ENCODE results near the gene CNN1.

Gene CNN1

GRCh38 chr19:11535792-11536595 is 2.7 kb upstream of the CNN1 start:
- no peaks in the 10 kb centered on the region for H3K4me1 ChIP-seq
- H3K79me2 ChIP-seq: no peaks in the 10 kb centered on the region
- peak overlapping the region; percentile 87 for H2AFZ ChIP-seq
- no peaks in the 10 kb centered on the region for H3K9me3 ChIP-seq (ENCODE audit: control insufficient read depth, low read length)
- peak; percentile 95 for TF ChIP-seq CTCF (IDR thresholded peaks at IDR 0.05)
- H3K4me2 ChIP-seq (ENCODE audit: low read length): peak overlapping the region; percentile 64
- H3K4me3 ChIP-seq (ENCODE audit: low read depth, low read length): peak overlapping the region; percentile 42
- H3K27me3 ChIP-seq (ENCODE audit: control insufficient read depth, insufficient read depth, low read length): no peaks in the 10 kb centered on the region
- peak overlapping the region; percentile 72 for H3K27ac ChIP-seq
- no peaks in the 10 kb centered on the region for H3K36me3 ChIP-seq (ENCODE audit: control insufficient read depth, insufficient read depth, low read length)
- no peak overlapping the region for H3K9ac ChIP-seq

GRCh38 chr19:11539495-11540365 is 1.1 kb downstream of the CNN1 start:
- no peak for TF ChIP-seq CTCF (IDR thresholded peaks at IDR 0.05)
- no peak overlapping the region for H3K4me2 ChIP-seq (ENCODE audit: low read length)
- H3K9me3 ChIP-seq (ENCODE audit: control insufficient read depth, low read length): no peaks in the 10 kb centered on the region
- H2AFZ ChIP-seq: peak overlapping the region; percentile 75
- H3K9ac ChIP-seq: no peak overlapping the region
- H3K27me3 ChIP-seq (ENCODE audit: control insufficient read depth, insufficient read depth, low read length): no peaks in the 10 kb centered on the region
- no peaks in the 10 kb centered on the region for H3K36me3 ChIP-seq (ENCODE audit: control insufficient read depth, insufficient read depth, low read length)
- no peak overlapping the region for H3K4me3 ChIP-seq (ENCODE audit: low read depth, low read length)
- no peak overlapping the region for H3K27ac ChIP-seq
- no peaks in the 10 kb centered on the region for H3K4me1 ChIP-seq
- H3K79me2 ChIP-seq: no peaks in the 10 kb centered on the region

GRCh38 chr19:11540645-11541044 is 2.0 kb downstream of the CNN1 start:
- Histone ChIP-seq H3K9ac (no peak overlapping the region), H3K27ac (no peak overlapping the region), H3K4me2 (ENCODE audit: low read length) (no peak overlapping the region), H2AFZ (no peak overlapping the region), H3K79me2 (no peaks in the 10 kb centered on the region), H3K4me1 (no peaks in the 10 kb centered on the region), H3K4me3 (ENCODE audit: low read depth, low read length) (no peak overlapping the region), H3K36me3 (ENCODE audit: control insufficient read depth, insufficient read depth, low read length) (no peaks in the 10 kb centered on the region), H3K9me3 (ENCODE audit: control insufficient read depth, low read length) (no peaks in the 10 kb centered on the region), H3K27me3 (ENCODE audit: control insufficient read depth, insufficient read depth, low read length) (no peaks in the 10 kb centered on the region)
- no peak for TF ChIP-seq CTCF (IDR thresholded peaks at IDR 0.05)

GRCh38 chr19:11541238-11541637 is 2.6 kb downstream of the CNN1 start:
- no peak for TF ChIP-seq CTCF (IDR thresholded peaks at IDR 0.05)
- H3K9ac ChIP-seq: no peak overlapping the region
- H3K4me3 ChIP-seq (ENCODE audit: low read depth, low read length): no peak overlapping the region

More at GRCh38 chr19:11541238-11541637, 2.6 kb downstream of the CNN1 start:
- no peak overlapping the region for H2AFZ ChIP-seq
- H3K79me2 ChIP-seq: no peaks in the 10 kb centered on the region
- no peaks in the 10 kb centered on the region for H3K9me3 ChIP-seq (ENCODE audit: control insufficient read depth, low read length)
- H3K36me3 ChIP-seq (ENCODE audit: control insufficient read depth, insufficient read depth, low read length): no peaks in the 10 kb centered on the region
- no peak overlapping the region for H3K27ac ChIP-seq
- H3K4me2 ChIP-seq (ENCODE audit: low read length): no peak overlapping the region
- no peaks in the 10 kb centered on the region for H3K4me1 ChIP-seq
- no peaks in the 10 kb centered on the region for H3K27me3 ChIP-seq (ENCODE audit: control insufficient read depth, insufficient read depth, low read length)

Data from parathyroid adenoma (tissue), 2 donors.